GM21529 (cell line): Measurements from ENCODE around the gene SLC6A17.

Source experiments
- ATAC-seq: cut with Tn5 transposase; IDR thresholded peaks from one replicate; pipeline ENCODE4 v1.9.1; 2021; ENCODE audit not compliant: unreplicated experiment

Gene SLC6A17

GRCh38 chr1:110200666-110201065 lies 50.4 kb downstream of the SLC6A17 start:
- ATAC-seq = no peak

- ATAC-seq = no peak
Measured at GRCh38 chr1:110201157-110201825, 51.0 kb downstream of the SLC6A17 start.

GRCh38 chr1:110203021-110203661 lies 52.8 kb downstream of the SLC6A17 start:
- ATAC-seq = no peak

- ATAC-seq = no peak
Measured at GRCh38 chr1:110205156-110205555, 54.9 kb downstream of the SLC6A17 start.

GRCh38 chr1:110205591-110206155 lies 55.4 kb downstream of the SLC6A17 start:
- ATAC-seq = no peak

- ATAC-seq = no peak
Measured at GRCh38 chr1:110206261-110206920, 56.1 kb downstream of the SLC6A17 start.

GRCh38 chr1:110207831-110208230 lies 57.5 kb downstream of the SLC6A17 start:
- no peak for ATAC-seq

GRCh38 chr1:110208916-110209645 lies 58.8 kb downstream of the SLC6A17 start:
- no peak for ATAC-seq

GRCh38 chr1:110209715-110210603 lies 59.7 kb downstream of the SLC6A17 start, which contains the start of gene KCNC4:
KCNC4 (plus strand) TSS chr1:110210314; CDS start chr1:110211500, 1,186 bp downstream.
- ATAC-seq = peak; percentile 84

GRCh38 chr1:110210604-110211495 lies 60.6 kb downstream of the SLC6A17 start:
- peak; percentile 22 for ATAC-seq

- ATAC-seq = no peak
Measured at GRCh38 chr1:110211496-110212168, 61.3 kb downstream of the SLC6A17 start.

- ATAC-seq = no peak
Measured at GRCh38 chr1:110212169-110213142, 62.2 kb downstream of the SLC6A17 start.

- no peak for ATAC-seq
Measured at GRCh38 chr1:110213143-110213540, 62.8 kb downstream of the SLC6A17 start.

- ATAC-seq = no peak
Measured at GRCh38 chr1:110214454-110215404, 64.4 kb downstream of the SLC6A17 start.

GRCh38 chr1:110215621-110216515 lies 65.6 kb downstream of the SLC6A17 start:
- no peak for ATAC-seq
